MM.1S (cell line): Measurements from ENCODE around the gene KRTAP2-2.
"Not testable (repeated sequence)": the region's sequence is repeated elsewhere in the genome, so short reads cannot be mapped to it uniquely, and the experiment has no call there.

Experiments used
- DNase-seq: peaks from one replicate; pipeline ENCODE4 v3.0.0-alpha.2; 2015
- H2AFZ ChIP-seq: fragments of 300-600 bp; sonication (generic); 2 replicates; pipeline ENCODE4 v1.6.0; 2016; ENCODE audit warnings: antibody characterized with exemption, low read length
- H3F3A ChIP-seq: fragments of 300-600 bp; sonication (generic); 2 replicates; pipeline ENCODE4 v1.6.1; 2016; ENCODE audit warnings: mild to moderate bottlenecking, antibody characterized with exemption, low read length, moderate library complexity, mixed read lengths; ENCODE audit not compliant: insufficient read depth
- H3K27ac ChIP-seq: fragments of 300-600 bp; sonication (generic); 2 replicates; pipeline ENCODE4 v1.5.1; 2016; ENCODE audit warnings: mild to moderate bottlenecking, low read length
- H3K27me3 ChIP-seq: fragments of 300-600 bp; sonication (generic); replicated peaks from 2 replicates; pipeline ENCODE4 v1.6.0; 2016; ENCODE audit warnings: low read length; ENCODE audit not compliant: insufficient read depth
- H3K36me3 ChIP-seq: fragments of 300-600 bp; sonication (generic); replicated peaks from 2 replicates; pipeline ENCODE4 v1.6.1; 2016; ENCODE audit warnings: mild to moderate bottlenecking, low read length, mixed read lengths; ENCODE audit not compliant: insufficient read depth
- H3K4me1 ChIP-seq: fragments of 300-600 bp; sonication (generic); 2 replicates; pipeline ENCODE4 v1.6.1; 2016; ENCODE audit warnings: low read length, mixed read lengths
- H3K4me2 ChIP-seq: fragments of 300-600 bp; sonication (generic); 2 replicates; pipeline ENCODE4 v1.6.0; 2016; ENCODE audit warnings: low read depth, low read length
- H3K4me3 ChIP-seq: fragments of 300-600 bp; sonication (generic); 2 replicates; pipeline ENCODE4 v1.5.1; 2016; ENCODE audit warnings: low read length, mixed read lengths
- H3K79me2 ChIP-seq: fragments of 300-600 bp; sonication (generic); 2 replicates; pipeline ENCODE4 v1.6.1; 2016; ENCODE audit warnings: mixed run types, low read length, mixed read lengths
- H3K9ac ChIP-seq: fragments of 300-600 bp; sonication (generic); 2 replicates; pipeline ENCODE4 v1.6.1; 2016; ENCODE audit warnings: low read length, mixed read lengths
- H3K9me2 ChIP-seq: fragments of 300-600 bp; sonication (generic); replicated peaks from 2 replicates; pipeline ENCODE4 v1.6.1; 2016; ENCODE audit warnings: mild to moderate bottlenecking, low read length, mixed read lengths; ENCODE audit not compliant: insufficient read depth
- H3K9me3 ChIP-seq: fragments of 300-600 bp; sonication (generic); replicated peaks from 2 replicates; pipeline ENCODE4 v1.6.1; 2016; ENCODE audit warnings: mild to moderate bottlenecking, low read length, mixed read lengths; ENCODE audit not compliant: insufficient read depth
- H4K20me1 ChIP-seq: fragments of 300-600 bp; sonication (generic); 2 replicates; pipeline ENCODE4 v1.6.1; 2016; ENCODE audit warnings: mild to moderate bottlenecking, low read length, moderate library complexity, mixed read lengths; ENCODE audit not compliant: insufficient read depth
- CTCF ChIP-seq: fragments of 300-600 bp; sonication (generic); IDR thresholded peaks from 2 replicates; pipeline ENCODE4 v1.5.1; 2016; ENCODE audit warnings: antibody characterized with exemption, low read length, mixed read lengths
- EZH2 ChIP-seq: fragments of 300-600 bp; sonication (generic); optimal IDR thresholded peaks from 2 replicates; pipeline ENCODE3; 2017; ENCODE audit warnings: low read depth, mild to moderate bottlenecking, antibody characterized with exemption, low read length, mixed read lengths
- EZH2phosphoT487 ChIP-seq: fragments of 300-600 bp; sonication (generic); IDR thresholded peaks from 2 replicates; pipeline ENCODE4 v1.6.1; 2018; ENCODE audit warnings: antibody characterized with exemption, low read length

The KRTAP2-2 gene

GRCh38 chr17:41057547-41057946, 2.5 kb upstream of the KRTAP2-2 start:
- no peak overlapping the region for H3K4me3 ChIP-seq
- no peaks in the 10 kb centered on the region for H3K9me2 ChIP-seq
- H3K4me2 ChIP-seq = no peak overlapping the region
- H3K79me2 ChIP-seq = no peaks in the 10 kb centered on the region
- H2AFZ ChIP-seq = no peak overlapping the region
- H4K20me1 ChIP-seq = no peaks in the 10 kb centered on the region
- H3K36me3 ChIP-seq = no peaks in the 10 kb centered on the region
- no peaks in the 10 kb centered on the region for H3K9me3 ChIP-seq
- no peaks in the 10 kb centered on the region for H3K27me3 ChIP-seq
- no peak overlapping the region for H3K9ac ChIP-seq
- no peak overlapping the region for H3K27ac ChIP-seq
- no peaks in the 10 kb centered on the region for H3K4me1 ChIP-seq
- TF ChIP-seq EZH2 (no peak), EZH2phosphoT487 (no peak), CTCF (no peak)
- no peaks in the 10 kb centered on the region for H3F3A ChIP-seq
- no peak for DNase-seq

- not testable (repeated sequence) for DNase-seq, H4K20me1 ChIP-seq, H3K27ac ChIP-seq, H3K4me3 ChIP-seq, H3K4me1 ChIP-seq, H3K4me2 ChIP-seq, H3F3A ChIP-seq, H3K27me3 ChIP-seq, H3K9me2 ChIP-seq, H3K36me3 ChIP-seq, H3K9me3 ChIP-seq, H3K79me2 ChIP-seq, H2AFZ ChIP-seq, H3K9ac ChIP-seq
Measured at GRCh38 chr17:41054556-41054955, 474 bp downstream of the KRTAP2-2 start.

- no peak for DNase-seq
- Histone ChIP-seq H3K4me2 (no peak overlapping the region), H3K9me3 (no peaks in the 10 kb centered on the region), H3K36me3 (no peaks in the 10 kb centered on the region), H3F3A (no peaks in the 10 kb centered on the region), H3K9me2 (no peaks in the 10 kb centered on the region), H3K4me3 (no peak overlapping the region), H2AFZ (no peak overlapping the region), H3K27me3 (no peaks in the 10 kb centered on the region), H3K79me2 (no peaks in the 10 kb centered on the region), H4K20me1 (no peaks in the 10 kb centered on the region), H3K27ac (no peak overlapping the region), H3K4me1 (no peaks in the 10 kb centered on the region), H3K9ac (no peak overlapping the region)
- TF ChIP-seq EZH2 = no peak
- no peak for TF ChIP-seq EZH2phosphoT487
- no peak for TF ChIP-seq CTCF
Measured at GRCh38 chr17:41054025-41054424, 1.0 kb downstream of the KRTAP2-2 start.

- Histone ChIP-seq H3K4me3 (no peak overlapping the region), H3K9me3 (no peaks in the 10 kb centered on the region), H3K79me2 (no peaks in the 10 kb centered on the region), H3K4me1 (no peaks in the 10 kb centered on the region), H4K20me1 (no peaks in the 10 kb centered on the region), H3K9ac (no peak overlapping the region), H3K27me3 (no peaks in the 10 kb centered on the region), H3K36me3 (no peaks in the 10 kb centered on the region), H3K27ac (no peak overlapping the region), H3K4me2 (no peak overlapping the region), H2AFZ (no peak overlapping the region), H3F3A (no peaks in the 10 kb centered on the region), H3K9me2 (no peaks in the 10 kb centered on the region)
- DNase-seq = no peak
- TF ChIP-seq EZH2phosphoT487 = no peak
- no peak for TF ChIP-seq CTCF
- TF ChIP-seq EZH2 = no peak
Measured at GRCh38 chr17:41052566-41052965, 2.5 kb downstream of the KRTAP2-2 start.
